CD14-positive monocyte (primary cell): ENCODE data around the gene EBNA1BP2. TPM values are rescaled to one million over a fixed set of nuclear protein-coding genes. Genes with fewer than 3 reads are reported as not detected.

Experiments used
- DNase-seq, 3 donors: peaks; one replicate each; pipeline ENCODE4 v3.0.0-alpha.2; 2011 to 2022
- H2AFZ ChIP-seq: 2 replicates; pipeline ENCODE4 v1.6.0; 2012; ENCODE audit warnings: mild to moderate bottlenecking, low read depth, low read length, inconsistent platforms; ENCODE audit not compliant: insufficient read depth, poor library complexity, severe bottlenecking
- H3K27ac ChIP-seq, 2 donors: 1 replicate in 1 of 2; 2 replicates in 1 of 2; pipeline ENCODE4 v1.5.1; 2012 to 2013; ENCODE audit warnings: low read length in 2 of 2, control low read depth in 1 of 2, inconsistent platforms in 1 of 2, low read depth in 1 of 2, mild to moderate bottlenecking in 1 of 2
- H3K27me3 ChIP-seq, 2 donors: one replicate each; pipeline versions ENCODE4 v1.6.0 to v1.6.1; 2011 to 2013; ENCODE audit warnings: low read length in 2 of 2; ENCODE audit not compliant: control insufficient read depth in 2 of 2, insufficient read depth in 2 of 2
- H3K36me3 ChIP-seq, 2 donors: replicated peaks in 1 of 2; 1 replicate in 1 of 2; 2 replicates in 1 of 2; pipeline versions ENCODE4 v1.5.1 to v1.6.1; 2012 to 2013; ENCODE audit warnings: low read length in 2 of 2, control low read depth in 1 of 2, inconsistent platforms in 1 of 2, mild to moderate bottlenecking in 1 of 2; ENCODE audit not compliant: insufficient read depth in 2 of 2, control insufficient read depth in 1 of 2
- H3K4me1 ChIP-seq, 2 donors: 1 replicate in 1 of 2; 2 replicates in 1 of 2; pipeline versions ENCODE4 v1.5.1 to v1.6.1; 2012 to 2013; ENCODE audit warnings: low read length in 2 of 2, control low read depth in 1 of 2, inconsistent platforms in 1 of 2, mild to moderate bottlenecking in 1 of 2, moderate library complexity in 1 of 2; ENCODE audit not compliant: insufficient read depth in 2 of 2, control insufficient read depth in 1 of 2
- H3K4me2 ChIP-seq: replicated peaks from 2 replicates; pipeline ENCODE3; 2012; ENCODE audit warnings: low read length, moderate library complexity, mild to moderate bottlenecking; ENCODE audit not compliant: poor library complexity, severe bottlenecking; ENCODE audit errors: extremely low read depth
- H3K4me3 ChIP-seq, 3 experiments: fragments of 200-600 bp in 1 of 3; sonication (generic) in 1 of 3; replicated peaks in 1 of 3; 1 replicate in 2 of 3; 2 replicates in 1 of 3; pipeline ENCODE4 v1.5.1; 2011 to 2013; ENCODE audit warnings: low read length in 3 of 3, mild to moderate bottlenecking in 3 of 3, control low read depth in 2 of 3, low read depth in 2 of 3, inconsistent platforms in 1 of 3, moderate library complexity in 1 of 3
- H3K79me2 ChIP-seq: 2 replicates; pipeline ENCODE4 v1.6.0; 2012; ENCODE audit warnings: mild to moderate bottlenecking, control low read depth, inconsistent platforms, low read length, moderate library complexity; ENCODE audit not compliant: insufficient read depth
- H3K9ac ChIP-seq: 2 replicates; pipeline ENCODE4 v1.6.0; 2017; ENCODE audit warnings: low read length, mild to moderate bottlenecking; ENCODE audit not compliant: insufficient read depth, poor library complexity, severe bottlenecking
- H3K9me3 ChIP-seq, 2 donors: replicated peaks in 1 of 2; 1 replicate in 1 of 2; 2 replicates in 1 of 2; pipeline versions ENCODE4 v1.5.1 to v1.6.1; 2012 to 2013; ENCODE audit warnings: low read length in 2 of 2, control low read depth in 1 of 2; ENCODE audit not compliant: control insufficient read depth in 1 of 2, insufficient read depth in 1 of 2
- H4K20me1 ChIP-seq: 2 replicates; pipeline ENCODE4 v1.6.0; 2012; ENCODE audit warnings: mild to moderate bottlenecking, low read length, control low read depth, moderate library complexity; ENCODE audit not compliant: insufficient read depth
- H3K27ac Mint-ChIP-seq, 7 donors: one replicate each; pipeline ENCODE4 v1.8.0; 2020; ENCODE audit warnings: mild to moderate bottlenecking in 7 of 7, mixed read lengths in 7 of 7, moderate library complexity in 6 of 7, inconsistent platforms in 2 of 7
- H3K27me3 Mint-ChIP-seq, 3 donors: one replicate each; pipeline ENCODE4 v1.8.0; 2021 to 2022; ENCODE audit warnings: low read depth in 3 of 3, mild to moderate bottlenecking in 3 of 3, mixed read lengths in 3 of 3, moderate library complexity in 3 of 3, inconsistent platforms in 1 of 3
- H3K36me3 Mint-ChIP-seq, 2 donors: one replicate each; pipeline ENCODE4 v1.8.0; 2020; ENCODE audit warnings: mixed read lengths in 2 of 2, inconsistent platforms in 1 of 2, mild to moderate bottlenecking in 1 of 2
- H3K4me1 Mint-ChIP-seq: one replicate; pipeline ENCODE4 v1.8.0; 2020; ENCODE audit warnings: mild to moderate bottlenecking, mixed read lengths
- H3K4me3 Mint-ChIP-seq, 2 donors: one replicate each; pipeline ENCODE4 v1.8.0; 2020; ENCODE audit warnings: mild to moderate bottlenecking in 2 of 2, mixed read lengths in 2 of 2, moderate library complexity in 1 of 2
- H3K9me3 Mint-ChIP-seq, 7 donors: one replicate each; pipeline ENCODE4 v1.8.0; 2020 to 2022; ENCODE audit warnings: mixed read lengths in 7 of 7, mild to moderate bottlenecking in 6 of 7, moderate library complexity in 6 of 7, inconsistent platforms in 2 of 7
- CTCF ChIP-seq: fragments of 200-600 bp; IDR thresholded peaks from one replicate; pipeline ENCODE4 v1.8.0; 2022; ENCODE audit warnings: antibody characterized with exemption, mild to moderate bottlenecking
- WGBS: methylation state at CpG from one replicate; pipeline ENCODE4 v1.1.5; 2013; ENCODE audit warnings: missing lambda C conversion rate; ENCODE audit not compliant: insufficient coverage; 5-methylcytosine and 5-hydroxymethylcytosine counted together
- intact Hi-C, 2 donors: fragments of 100-400 bp; cut with micrococcal nuclease; formaldehyde crosslinking; loops; one replicate each; pipeline versions ENCODE4 v1.15.0 to v1.15.1; 2023
- polyA plus RNA-seq, 3 donors: library from polyadenylated mRNA; depleted of rRNA in 1 of 3; unstranded in 2 of 3; stranded (reverse) in 1 of 3; fragments of 300-500 nt in 2 of 3; fragments of >200 nt in 1 of 3; fragmentation: Illumina TruSeq in 2 of 3; gene quantifications; 1 replicate in 2 of 3; 2 replicates in 1 of 3; pipeline ENCODE4 v1.2.3, GENCODE V29; 2012 to 2021

The EBNA1BP2 gene
- polyA plus RNA-seq, 3 donors = 10.2 to 37.2 (median 30.9) TPM

- WGBS = 100% methylated on average over 1 of the region's 3 CpGs
- H3K4me1 ChIP-seq = no peaks in the 10 kb centered on the region
- no peaks in the 10 kb centered on the region for H3K4me1 Mint-ChIP-seq
- no peak overlapping the region for H2AFZ ChIP-seq
- no peaks in the 10 kb centered on the region for H3K9me3 ChIP-seq
- peaks cover 0 to 3% (median 0%) of the 10 kb centered on the region in 7 donors for H3K9me3 Mint-ChIP-seq
- no peaks in the 10 kb centered on the region for H3K36me3 ChIP-seq
- H3K4me3 ChIP-seq = no peak overlapping the region
- no peak for DNase-seq
- H3K36me3 Mint-ChIP-seq = no peaks in the 10 kb centered on the region
- intact Hi-C loops = no loop called here
- no peak overlapping the region for H3K4me3 Mint-ChIP-seq
- H3K27ac Mint-ChIP-seq = no peak overlapping the region
- no peaks in the 10 kb centered on the region for H3K79me2 ChIP-seq
- H3K27me3 Mint-ChIP-seq = peaks cover 3 to 7% (median 6%) of the 10 kb centered on the region in 3 donors
- no peaks in the 10 kb centered on the region for H4K20me1 ChIP-seq
- H3K9ac ChIP-seq = no peak overlapping the region
- TF ChIP-seq CTCF = no peak
- no peak overlapping the region for H3K4me2 ChIP-seq
- H3K27ac ChIP-seq = no peak overlapping the region
- no peaks in the 10 kb centered on the region for H3K27me3 ChIP-seq
Observed at GRCh38 chr1:43184388-43184787, 12.3 kb upstream of the EBNA1BP2 start.

- Histone ChIP-seq H2AFZ (no peak overlapping the region), H3K4me1 (peaks cover 0 to 2% of the 10 kb centered on the region in 2 donors), H3K36me3 (no peaks in the 10 kb centered on the region), H3K27ac (no peak overlapping the region), H3K27me3 (peaks cover 0 to 29% of the 10 kb centered on the region in 2 donors), H4K20me1 (no peaks in the 10 kb centered on the region), H3K4me2 (no peak overlapping the region), H3K9ac (no peak overlapping the region), H3K79me2 (no peaks in the 10 kb centered on the region), H3K9me3 (no peaks in the 10 kb centered on the region), H3K4me3 (no peak overlapping the region)
- H3K27ac Mint-ChIP-seq = no peak overlapping the region
- 70% methylated on average over 2 of the region's 4 CpGs for WGBS
- no peak overlapping the region for H3K4me3 Mint-ChIP-seq
- H3K27me3 Mint-ChIP-seq = peaks cover 7 to 30% (median 21%) of the 10 kb centered on the region in 3 donors
- no peak for TF ChIP-seq CTCF
- H3K4me1 Mint-ChIP-seq = peaks cover 2% of the 10 kb centered on the region
- DNase-seq = no peak
- no peaks in the 10 kb centered on the region for H3K36me3 Mint-ChIP-seq
- intact Hi-C loops = loop anchor here in 1 of 2 donors (10.0 kb wide), 3 partner anchors 187 to 333 kb away; partner anchors contain the start of genes ELOVL1 and ZNF691
- H3K9me3 Mint-ChIP-seq = peaks cover 0 to 3% (median 0%) of the 10 kb centered on the region in 7 donors
Observed at GRCh38 chr1:43177691-43178090, 5.6 kb upstream of the EBNA1BP2 start.
